Stimulated activated CD8-positive, alpha-beta memory T cell treated with anti-CD3 and anti-CD28 coated beads, Interleukin-15, amount 100 ng/mL, for 24 hours (primary cell): ENCODE measurements around the gene RGPD3.
"Not testable (repeated sequence)": the region's sequence is repeated elsewhere in the genome, so short reads cannot be mapped to it uniquely, and the experiment has no call there.

Experiments
- DNase-seq: peaks from one replicate; pipeline ENCODE4 v3.0.0-alpha.2; 2020; ENCODE audit warnings: low read depth

The RGPD3 gene

DNA sequence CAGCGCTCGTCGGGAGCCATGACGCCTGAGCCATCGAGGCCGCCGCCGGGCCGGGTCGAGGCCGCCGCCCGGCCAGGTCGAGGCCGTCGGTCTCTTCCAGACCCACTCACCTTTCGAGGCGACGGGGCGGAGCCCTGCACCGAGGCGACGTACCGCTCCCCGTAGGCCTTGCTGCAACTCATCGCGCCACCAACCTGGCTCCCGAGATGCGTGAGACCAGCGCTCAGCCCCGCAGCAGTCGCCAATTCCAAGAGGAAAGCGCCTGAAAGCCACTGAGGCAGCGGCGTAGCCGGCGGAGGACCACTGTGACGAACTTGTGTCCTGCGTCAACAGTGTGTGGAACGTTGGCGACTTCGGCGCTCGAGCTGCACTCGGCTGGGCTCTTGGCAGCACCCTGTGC is at the start of gene RGPD3:
RGPD3 (minus strand) TSS at position 307 of the 400 bp plus-strand sequence; CDS start at position 182, 125 bp downstream.
- DNase-seq = not testable (repeated sequence)

DNA sequence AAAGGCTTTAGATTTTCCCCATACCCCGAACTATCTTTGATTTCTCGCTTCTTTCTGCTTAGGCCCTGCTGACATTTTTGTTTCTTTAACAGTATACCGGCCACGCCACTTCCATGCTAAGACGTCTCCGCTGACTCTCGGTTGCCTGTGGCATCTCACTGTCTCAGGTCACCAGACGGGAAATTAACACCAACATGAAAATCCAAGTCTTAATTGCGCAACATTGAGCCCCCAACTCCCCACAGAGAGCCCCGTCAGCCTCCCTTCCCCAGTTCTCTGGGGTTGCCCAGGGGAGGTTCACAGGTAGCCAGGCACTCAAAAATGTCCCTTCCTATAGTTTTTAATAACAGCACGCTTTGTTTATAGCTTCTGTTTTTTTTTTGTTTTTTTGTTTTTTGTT is 49.1 kb upstream of the RGPD3 start:
- no peak for DNase-seq

DNA sequence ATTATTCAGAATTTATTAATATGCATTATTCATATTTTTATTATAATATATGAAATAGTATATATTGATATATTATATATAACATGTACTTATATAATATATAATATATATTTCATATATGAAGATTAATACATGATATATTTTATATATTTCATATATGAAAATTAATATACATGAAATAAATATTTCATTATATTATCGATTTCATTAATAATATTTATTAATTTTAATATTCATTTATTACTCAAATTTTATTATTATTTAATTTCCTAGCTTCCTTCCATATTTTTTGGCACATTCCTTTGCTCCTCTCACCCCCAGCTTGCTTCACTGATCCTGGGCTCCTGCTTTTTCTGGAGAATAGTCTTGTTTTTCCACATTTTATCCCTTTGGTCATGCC is 48.7 kb upstream of the RGPD3 start:
- DNase-seq = no peak

DNA sequence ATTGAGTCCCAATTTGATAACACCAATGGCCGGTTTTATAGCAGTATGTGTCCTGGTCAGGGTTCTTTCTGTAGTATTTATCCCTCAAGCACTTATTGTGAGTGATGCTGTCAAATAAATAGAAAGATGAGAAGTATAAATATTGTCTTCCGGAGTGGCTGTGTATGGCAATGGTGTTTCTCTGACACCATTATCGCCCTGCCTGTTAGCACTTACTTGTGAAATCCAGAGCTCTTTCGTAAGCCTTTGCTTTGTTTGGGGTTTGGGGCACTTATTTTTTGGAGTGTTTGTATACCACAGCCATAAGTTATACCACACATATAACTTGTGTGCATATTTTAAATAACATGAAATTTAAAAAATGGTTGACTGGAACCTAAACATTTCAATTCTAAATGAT is 48.2 kb upstream of the RGPD3 start:
- DNase-seq = no peak

DNA sequence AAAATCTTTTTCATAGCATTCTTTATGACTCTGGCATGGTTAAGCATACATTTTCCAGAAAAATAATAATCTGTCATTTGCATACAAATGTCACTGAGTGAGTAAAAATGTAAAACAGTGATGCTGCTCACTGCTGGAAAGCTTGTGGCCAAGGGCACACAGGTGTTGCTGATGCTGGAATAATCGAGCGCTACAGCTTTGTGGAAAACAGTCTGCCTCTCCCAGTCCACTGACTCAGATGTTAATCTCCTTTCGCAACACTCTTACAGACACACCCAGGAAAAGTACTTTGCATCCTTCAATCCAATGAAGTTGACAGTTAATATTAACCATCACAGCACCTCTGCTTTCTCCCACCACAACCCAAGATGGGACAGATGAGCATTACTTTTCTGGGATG is 46.6 kb upstream of the RGPD3 start:
- DNase-seq = not testable (repeated sequence)

DNA sequence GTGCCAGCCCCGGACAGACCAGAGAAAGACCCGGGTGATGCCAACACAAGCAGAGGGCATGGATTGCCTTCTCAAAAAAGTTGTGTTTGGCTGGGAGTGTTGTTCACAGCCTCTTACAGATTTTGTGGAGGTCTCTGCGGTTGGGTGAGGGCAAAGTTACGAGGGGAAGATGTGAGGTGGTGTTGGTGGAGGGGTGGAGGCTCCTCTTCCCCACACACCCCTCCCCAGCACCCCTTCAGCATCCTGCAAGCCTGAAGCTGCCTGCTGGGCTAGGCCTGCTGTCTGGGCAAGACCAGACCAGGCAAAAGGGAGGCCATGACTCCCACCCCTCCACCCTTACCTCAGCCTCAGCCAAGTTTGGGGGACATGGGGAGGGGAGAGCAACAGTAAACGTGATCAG is 45.2 kb upstream of the RGPD3 start:
- not testable (repeated sequence) for DNase-seq

DNA sequence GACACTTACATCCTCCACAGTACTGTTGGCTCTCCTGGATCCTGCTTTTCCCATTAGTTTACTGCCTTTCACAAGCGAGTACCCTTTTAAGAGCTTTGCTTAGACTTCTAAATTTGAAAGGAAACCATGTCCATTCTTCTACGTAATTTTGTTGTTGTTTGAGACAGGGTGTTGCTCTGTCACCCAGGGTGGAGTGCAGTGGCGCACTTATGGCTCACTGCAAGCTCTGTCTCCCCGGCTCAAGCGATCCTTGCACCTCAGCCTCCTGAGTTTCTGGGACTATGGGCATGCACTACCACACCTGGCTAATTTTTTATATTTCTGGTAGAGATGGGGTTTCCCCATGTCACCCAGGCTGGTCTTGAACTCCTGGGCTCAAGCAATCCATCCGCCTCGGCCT is 43.7 kb upstream of the RGPD3 start:
- not testable (repeated sequence) for DNase-seq

DNA sequence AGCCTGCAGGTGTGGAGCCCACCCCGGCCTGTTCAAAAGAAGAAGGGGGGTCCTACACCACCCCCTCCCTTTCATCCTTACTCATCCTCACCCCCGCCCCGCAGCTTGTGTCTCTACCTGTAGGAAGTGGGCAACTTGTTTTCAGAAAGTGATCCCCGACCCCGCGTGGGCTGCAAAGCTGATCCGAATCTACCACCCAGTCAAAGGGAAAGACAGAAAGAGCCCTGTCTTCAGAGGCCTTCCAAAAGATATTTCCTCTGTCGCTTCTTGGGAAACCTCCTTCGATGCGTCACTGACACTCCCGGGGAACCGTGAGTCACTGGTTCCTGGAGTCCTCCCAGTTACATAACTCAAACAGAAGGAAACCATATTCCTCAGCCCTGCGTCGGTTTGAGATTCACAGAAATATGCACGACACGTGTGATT is 43.3 kb upstream of the RGPD3 start:
- DNase-seq = not testable (repeated sequence)

DNA sequence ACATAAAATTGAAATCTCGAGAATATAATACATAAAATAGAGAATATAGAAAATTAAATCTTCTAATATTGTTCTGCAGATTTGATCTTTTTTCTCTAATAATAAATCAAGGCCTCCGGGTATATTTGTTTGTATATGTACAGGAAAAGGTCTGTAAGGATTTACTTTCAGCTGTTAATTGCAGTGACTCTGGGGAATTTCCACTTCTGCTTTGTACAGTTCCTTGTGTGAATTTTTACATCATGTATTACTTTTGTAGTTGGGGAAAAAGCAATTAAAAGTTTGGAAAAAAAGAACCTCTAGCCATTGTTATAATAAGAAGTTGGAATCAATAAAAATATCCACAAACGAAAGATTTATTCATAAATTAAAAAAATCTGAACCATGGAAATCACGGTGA is 42.6 kb upstream of the RGPD3 start:
- not testable (repeated sequence) for DNase-seq

DNA sequence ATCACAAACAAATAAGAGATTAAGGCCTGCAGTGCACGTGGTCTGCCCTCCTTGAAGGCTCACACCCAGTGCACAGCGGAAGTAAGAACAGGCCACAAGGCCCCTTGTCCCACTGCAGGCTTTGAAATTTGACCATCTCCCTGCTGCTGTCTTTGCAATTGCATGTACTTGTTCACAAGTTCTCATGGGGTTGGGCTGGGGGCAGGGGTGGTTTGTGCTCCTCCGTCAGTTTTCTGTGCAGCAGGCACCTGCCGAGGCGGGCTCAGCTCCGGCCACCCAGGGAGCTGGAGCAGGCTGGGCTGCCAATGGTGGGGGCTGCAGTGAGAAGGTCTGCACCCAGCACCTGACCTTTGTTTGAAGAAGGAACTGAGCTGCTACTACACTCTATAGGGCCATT is 41.2 kb upstream of the RGPD3 start:
- DNase-seq = not testable (repeated sequence)

DNA sequence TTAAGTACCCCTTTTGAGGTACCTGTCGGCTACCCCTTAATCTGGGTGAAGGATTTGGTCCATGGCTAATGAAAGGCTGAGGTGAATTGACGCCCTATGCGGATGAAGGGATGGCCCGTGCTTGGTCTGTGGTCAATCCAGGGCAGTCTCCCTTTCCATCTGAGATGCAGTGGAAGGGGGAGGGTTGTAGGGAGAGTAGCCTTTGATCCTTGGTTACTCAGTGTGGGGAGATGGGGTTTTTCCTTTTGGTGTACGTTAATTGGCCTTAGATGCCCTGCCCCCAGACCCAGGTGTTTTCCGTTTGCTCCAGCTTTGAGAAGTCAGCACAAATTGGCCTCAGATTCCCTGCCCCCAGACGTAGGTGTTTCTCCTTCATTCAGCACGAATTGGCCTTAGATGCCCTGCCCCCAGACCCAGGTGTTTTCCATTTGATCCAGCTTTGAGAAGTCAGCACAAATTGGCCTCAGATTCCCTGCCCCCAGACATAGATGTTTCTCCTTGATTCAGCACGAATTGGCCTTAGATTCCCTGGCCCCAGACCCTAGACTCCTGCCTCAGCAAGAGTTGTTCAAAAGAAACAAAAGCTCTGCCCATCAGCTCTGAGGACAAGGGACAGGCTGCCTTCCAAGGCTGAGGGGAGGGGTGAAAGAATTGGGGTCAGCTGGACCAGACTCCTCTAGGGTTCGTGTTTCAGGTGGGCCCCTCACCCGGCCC is 40.6 kb upstream of the RGPD3 start:
- DNase-seq = not testable (repeated sequence)

DNA sequence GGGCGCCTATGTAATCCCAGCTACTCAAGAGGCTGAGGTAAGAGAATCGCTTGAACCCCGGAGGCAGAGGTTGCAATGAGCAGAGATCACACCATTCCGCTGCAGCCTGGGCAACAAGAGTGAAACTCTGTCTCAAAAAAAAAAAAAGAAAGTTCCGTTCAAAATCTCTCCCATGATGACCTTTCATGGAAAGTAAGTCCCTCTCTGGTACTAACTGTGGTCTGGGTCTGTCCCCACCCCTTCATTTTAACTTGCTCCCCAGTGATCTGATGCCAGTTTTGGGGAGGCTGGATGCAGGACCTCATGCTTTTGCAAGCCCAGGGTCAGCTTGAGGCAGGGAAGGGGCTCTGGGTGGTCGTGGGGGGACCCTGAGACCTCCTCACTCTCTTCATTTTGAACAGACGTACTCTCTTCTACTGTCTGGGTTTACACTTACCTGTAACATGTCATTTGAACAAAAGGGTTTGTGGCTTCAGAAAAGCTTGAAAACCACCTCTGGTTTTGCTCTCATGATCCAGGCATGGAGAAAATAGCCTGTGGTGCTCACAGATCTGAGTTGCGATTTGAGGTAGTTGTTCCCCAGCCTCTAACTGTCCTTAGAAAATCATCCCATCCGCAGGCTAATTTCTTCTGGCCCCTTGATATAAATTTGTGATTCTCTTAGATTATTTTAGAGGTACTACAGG is 37.9 kb upstream of the RGPD3 start:
- not testable (repeated sequence) for DNase-seq

DNA sequence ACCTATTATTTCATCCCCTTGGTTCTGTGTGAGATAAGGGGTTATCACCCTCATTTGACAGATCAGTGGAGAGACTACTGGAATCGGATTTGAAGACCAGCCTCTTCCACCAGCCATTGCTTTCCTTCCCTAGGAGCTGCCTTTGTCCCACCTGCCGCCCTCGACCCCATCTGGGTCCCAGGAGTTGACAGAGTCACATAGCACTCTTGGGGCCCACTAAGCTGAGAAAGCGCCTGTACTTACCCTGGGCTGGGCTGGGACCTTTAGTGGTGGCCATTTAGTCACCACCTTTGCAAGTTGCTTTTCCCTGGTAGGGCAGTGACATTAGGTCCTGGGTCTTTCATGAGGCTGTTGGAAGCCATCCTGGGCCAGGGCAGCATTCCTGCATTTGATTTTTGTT is 36.6 kb upstream of the RGPD3 start:
- DNase-seq = not testable (repeated sequence)

DNA sequence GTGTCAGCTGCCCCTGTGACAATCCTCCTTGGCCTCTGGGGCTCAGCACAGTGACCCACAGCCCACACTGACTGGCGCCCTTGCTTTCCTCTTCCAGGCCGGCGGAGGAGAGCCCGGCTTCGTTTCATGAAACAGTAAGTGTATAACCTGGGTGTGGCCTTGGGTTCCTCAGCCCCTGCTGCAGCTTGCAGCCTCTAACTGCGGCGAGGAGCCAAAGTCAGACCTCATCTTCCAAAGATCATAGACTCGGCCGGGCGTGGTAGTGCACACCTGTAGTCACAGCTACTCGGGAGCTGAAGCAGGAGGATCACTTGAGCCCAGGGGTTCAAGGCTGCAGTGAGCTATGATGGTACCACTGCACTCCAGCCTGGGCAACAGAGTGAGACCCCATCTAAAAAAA is 36.0 kb upstream of the RGPD3 start:
- DNase-seq = not testable (repeated sequence)

DNA sequence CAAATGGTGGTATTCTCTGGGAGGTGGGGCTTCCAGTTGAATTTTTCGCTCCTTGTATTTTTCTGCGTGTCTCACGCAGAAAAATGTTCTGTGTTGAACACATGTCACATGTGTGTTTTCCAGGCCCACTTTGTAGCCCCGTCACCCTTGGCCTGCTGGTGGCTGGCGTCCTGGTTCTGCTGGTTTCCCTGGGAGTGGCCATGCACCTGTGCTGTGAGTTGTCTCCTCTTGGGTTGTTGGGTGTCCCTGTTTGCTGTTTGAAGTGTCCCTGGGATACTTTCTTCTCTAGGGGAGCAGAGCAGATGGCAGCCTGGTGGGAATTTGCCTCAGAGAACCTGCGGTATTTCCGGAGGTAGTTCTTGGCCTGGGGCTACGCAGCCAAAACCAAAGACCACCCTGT is 34.1 kb upstream of the RGPD3 start:
- DNase-seq = not testable (repeated sequence)

DNA sequence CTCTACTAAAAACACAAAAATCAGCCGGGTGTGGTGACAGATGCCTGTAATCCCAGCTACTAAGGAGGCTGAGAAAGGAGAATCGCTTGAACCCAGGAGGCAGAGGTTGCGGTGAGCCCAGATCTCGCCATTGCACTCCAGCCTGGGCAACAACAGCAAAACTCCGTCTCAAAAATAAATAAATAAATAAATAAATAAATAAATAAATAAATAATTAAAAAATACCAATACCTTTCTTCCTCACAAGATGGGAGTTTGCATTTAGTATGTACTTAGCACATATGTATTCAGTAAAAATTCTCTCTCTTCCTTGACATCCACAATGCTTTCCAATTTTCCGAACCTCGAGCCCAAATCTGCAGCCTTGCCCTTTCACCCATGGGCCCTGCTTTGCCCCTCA is 32.1 kb upstream of the RGPD3 start:
- DNase-seq = not testable (repeated sequence)

DNA sequence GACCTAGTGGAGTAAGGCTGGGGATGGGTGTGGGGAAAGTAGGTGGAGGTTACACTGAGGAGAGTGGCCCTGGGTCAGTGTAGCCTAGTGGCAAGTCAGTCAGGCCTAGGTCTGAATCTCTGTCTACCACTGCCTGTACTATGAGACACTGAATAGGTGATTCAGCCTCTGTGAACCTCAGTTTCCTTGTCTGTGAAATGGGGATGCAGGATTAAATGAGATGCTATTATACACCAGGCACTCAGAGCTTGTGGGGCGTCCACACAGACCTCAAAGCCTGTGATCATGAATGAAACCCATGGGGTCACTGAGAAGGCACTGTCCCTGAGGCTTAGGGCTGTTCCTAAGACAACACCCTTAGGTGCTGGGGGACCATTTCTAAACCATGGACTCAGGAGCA is 30.3 kb upstream of the RGPD3 start:
- not testable (repeated sequence) for DNase-seq

DNA sequence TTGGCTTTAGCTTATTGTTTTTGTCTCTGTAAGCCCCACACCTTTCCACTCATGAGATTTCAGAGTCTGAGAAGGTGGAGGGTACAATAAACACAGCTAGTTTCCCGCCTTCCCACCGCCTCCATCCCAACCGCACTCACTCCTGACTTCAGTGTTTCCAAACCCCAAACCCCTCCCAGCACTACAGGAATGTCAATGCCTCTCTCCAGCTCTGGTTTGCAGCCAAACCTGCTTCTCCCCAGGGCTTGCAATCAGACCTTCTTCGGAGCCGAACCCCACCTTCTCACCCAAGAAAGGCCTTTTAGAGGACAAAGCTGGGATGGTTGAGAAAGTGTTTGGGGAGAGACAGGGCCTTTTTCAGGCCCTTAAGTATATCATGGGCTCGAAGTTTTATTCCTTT is 24.7 kb upstream of the RGPD3 start:
- DNase-seq = not testable (repeated sequence)

DNA sequence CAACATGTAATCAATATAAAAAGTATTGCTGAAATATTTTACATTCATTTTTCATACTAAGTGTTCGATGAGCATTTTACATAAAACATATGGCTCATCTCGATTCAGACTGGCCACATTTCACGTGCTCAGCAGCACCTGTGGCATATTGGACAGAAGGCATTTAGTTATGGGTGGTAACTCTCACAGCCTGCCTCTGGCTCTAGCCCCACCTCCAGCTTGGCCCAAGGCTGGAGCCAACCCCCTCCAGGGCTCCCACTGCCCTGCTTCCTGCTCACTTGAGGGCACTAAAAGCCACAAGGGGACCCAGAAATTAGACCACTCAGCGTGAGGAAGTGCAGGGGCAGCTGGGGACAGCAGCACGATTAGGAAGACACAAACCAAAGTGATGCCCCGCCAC is 24.2 kb upstream of the RGPD3 start:
- not testable (repeated sequence) for DNase-seq

DNA sequence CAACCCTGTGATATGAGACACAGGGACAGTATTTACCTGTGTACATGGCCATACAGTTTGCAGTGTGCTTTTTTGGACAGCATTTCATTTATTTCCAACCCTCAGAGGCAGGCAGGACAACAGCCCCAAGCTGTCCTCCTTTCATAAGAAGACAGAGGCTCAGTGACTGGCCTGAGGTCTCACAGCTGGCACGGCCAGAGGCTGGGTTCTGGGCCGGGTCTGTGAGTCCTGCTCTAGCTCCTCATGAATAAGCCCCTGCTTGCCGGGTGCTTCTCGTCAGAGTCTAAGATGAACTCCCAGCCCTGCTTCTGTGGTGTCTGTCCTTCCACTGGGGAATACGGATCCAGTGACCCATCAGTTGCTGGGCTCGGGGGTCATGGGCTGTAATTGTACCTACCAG is 21.5 kb upstream of the RGPD3 start:
- not testable (repeated sequence) for DNase-seq

DNA sequence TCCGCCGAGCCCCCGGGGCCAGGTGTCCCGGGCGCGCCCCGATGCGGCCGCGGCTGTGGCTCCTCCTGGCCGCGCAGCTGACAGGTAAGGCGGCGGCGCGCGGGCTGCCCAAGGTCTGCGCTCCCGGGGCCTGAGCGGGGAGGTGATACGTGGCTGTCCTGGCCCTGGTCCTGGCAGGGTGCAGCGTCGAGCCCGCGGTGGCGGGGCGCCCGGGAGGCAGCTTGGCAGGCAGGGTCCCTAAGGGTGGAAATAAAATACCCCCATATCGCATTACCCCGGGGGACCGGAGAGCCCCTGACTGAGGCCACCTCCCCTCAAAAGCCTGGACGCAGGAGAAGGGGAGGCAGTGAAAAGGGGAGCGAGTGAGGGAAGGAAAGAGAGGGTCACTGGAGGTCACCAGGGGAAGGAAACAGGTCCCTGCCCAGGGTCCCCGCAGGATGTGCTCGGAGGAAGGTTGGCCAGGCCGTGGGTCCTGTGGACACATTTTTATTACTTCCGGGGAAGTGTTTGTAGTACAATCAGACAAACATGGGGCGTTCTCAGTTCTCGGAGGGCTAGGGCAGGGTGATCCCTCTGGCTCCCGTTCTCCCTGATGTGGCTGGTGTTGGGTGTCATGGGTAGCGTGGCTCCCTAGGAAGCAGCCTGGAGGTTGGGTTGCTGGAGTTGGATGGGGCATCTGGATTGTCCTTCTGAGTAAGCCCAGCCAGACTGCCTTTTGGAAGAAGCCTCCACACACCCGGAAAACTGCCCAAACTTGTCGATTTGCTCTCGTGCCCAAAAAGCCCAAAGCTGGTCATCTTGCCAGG is 19.4 kb upstream of the RGPD3 start:
- DNase-seq = not testable (repeated sequence)

DNA sequence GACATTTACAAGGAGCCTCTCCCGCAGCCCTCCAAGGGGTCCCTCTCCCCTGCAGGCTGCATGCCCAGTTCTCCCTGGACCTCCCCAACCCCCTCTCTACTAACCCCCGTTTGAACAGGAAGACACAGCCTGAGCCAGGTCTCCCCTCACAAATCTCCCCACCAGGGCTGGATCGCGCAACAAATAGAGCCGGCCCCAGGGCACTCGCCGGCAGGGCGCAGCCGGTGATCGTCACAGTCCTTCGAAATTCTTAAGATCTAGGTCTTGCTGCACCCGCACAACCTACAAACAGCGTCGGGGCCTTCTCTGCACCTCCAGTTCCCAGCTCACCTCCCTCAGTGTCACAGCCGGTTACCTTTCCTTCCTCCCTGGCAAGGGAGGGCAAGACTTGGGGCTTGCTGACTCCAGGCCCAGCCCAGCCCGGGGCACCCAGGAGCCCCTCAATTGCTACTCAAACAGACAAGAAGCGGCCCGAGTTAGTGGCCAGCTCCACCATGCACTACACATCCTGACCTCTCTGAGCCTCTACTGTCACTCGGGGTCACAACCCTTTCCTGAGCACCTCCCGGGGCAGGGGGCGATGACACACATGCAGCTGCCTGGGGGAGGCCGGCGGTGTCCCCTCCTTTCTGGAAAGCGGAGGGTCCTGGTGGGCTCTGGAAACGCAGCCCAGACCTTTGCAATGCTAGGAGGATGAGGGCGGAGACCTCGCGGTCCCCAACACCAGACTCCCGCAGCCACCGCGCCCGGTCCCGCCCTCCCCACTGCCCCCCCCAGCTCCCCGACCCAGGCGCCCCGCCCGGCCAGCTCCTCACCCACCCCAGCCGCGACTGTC is 18.6 kb upstream of the RGPD3 start, which contains the start of gene CD8B2:
CD8B2 (plus strand) TSS at position 814 of the 835 bp plus-strand sequence. CDS start 63 bp downstream, outside the sequence.
- not testable (repeated sequence) for DNase-seq
